Neural cell (in vitro differentiated cells): Measurements from ENCODE around the gene RGL1. TPM values are rescaled to one million over a fixed set of nuclear protein-coding genes. Genes with fewer than 3 reads are reported as not detected.

Source experiments
- H2AFZ ChIP-seq: fragments of 200-600, 300-800 bp; sonication (generic), shearing (Covaris generic); 2 replicates; pipeline ENCODE4 v1.6.0; 2014; ENCODE audit warnings: low read depth, mild to moderate bottlenecking, antibody characterized with exemption, low read length, moderate library complexity
- H3F3A ChIP-seq: fragments of 200-600 bp; shearing (Covaris generic); 2 replicates; pipeline ENCODE4 v1.6.1; 2016; ENCODE audit warnings: mild to moderate bottlenecking, moderate library complexity, mixed read lengths, antibody characterized with exemption, low read length; ENCODE audit not compliant: insufficient read depth, poor library complexity, severe bottlenecking
- H3K27ac ChIP-seq: fragments of 200-600, 300-800 bp; sonication (generic), shearing (Covaris generic); 2 replicates; pipeline ENCODE4 v1.5.1; 2014; ENCODE audit warnings: mild to moderate bottlenecking, low read length, moderate library complexity
- H3K27me3 ChIP-seq: fragments of 300-800, 200-600 bp; sonication (generic), shearing (Covaris generic); 2 replicates; pipeline ENCODE4 v1.6.0; 2014; ENCODE audit warnings: mild to moderate bottlenecking, low read depth, low read length, moderate library complexity; ENCODE audit not compliant: insufficient read depth
- H3K36me3 ChIP-seq: fragments of 300-800, 200-600 bp; sonication (generic), shearing (Covaris generic); 2 replicates; pipeline ENCODE4 v1.5.1; 2014; ENCODE audit warnings: mild to moderate bottlenecking, antibody characterized with exemption, low read length, moderate library complexity; ENCODE audit not compliant: insufficient read depth
- H3K4me2 ChIP-seq: fragments of 300-800, 200-600 bp; sonication (generic), shearing (Covaris generic); 2 replicates; pipeline ENCODE4 v1.6.0; 2014; ENCODE audit warnings: mild to moderate bottlenecking, low read length
- H3K4me3 ChIP-seq: fragments of 300-800, 200-600 bp; sonication (generic), shearing (Covaris generic); 2 replicates; pipeline ENCODE4 v1.5.1; 2014; ENCODE audit warnings: mild to moderate bottlenecking, low read length, moderate library complexity
- H3K79me2 ChIP-seq: fragments of 200-600 bp; shearing (Covaris generic); replicated peaks from 2 replicates; pipeline ENCODE4 v1.6.0; 2014; ENCODE audit warnings: mild to moderate bottlenecking, low read length, moderate library complexity; ENCODE audit not compliant: insufficient read depth
- H3K9ac ChIP-seq: fragments of 300-800, 200-600 bp; sonication (generic), shearing (Covaris generic); 2 replicates; pipeline ENCODE4 v1.6.1; 2016; ENCODE audit warnings: mild to moderate bottlenecking, low read length, mixed read lengths
- H3K9me2 ChIP-seq: fragments of 200-600 bp; shearing (Covaris generic); 2 replicates; pipeline ENCODE4 v1.6.1; 2016; ENCODE audit warnings: mild to moderate bottlenecking, low read length, mixed read lengths; ENCODE audit not compliant: insufficient read depth
- H3K9me3 ChIP-seq: fragments of 200-600, 300-800 bp; sonication (generic), shearing (Covaris generic); 2 replicates; pipeline ENCODE4 v1.6.1; 2016; ENCODE audit warnings: mild to moderate bottlenecking, mixed run types, low read length, moderate library complexity, mixed read lengths
- H4K20me1 ChIP-seq: fragments of 200-600 bp; shearing (Covaris generic); 2 replicates; pipeline ENCODE4 v1.6.1; 2016; ENCODE audit warnings: mild to moderate bottlenecking, mixed run types; ENCODE audit not compliant: insufficient read depth
- CTCF ChIP-seq: fragments of 450-650 bp; IDR thresholded peaks from 2 replicates; pipeline ENCODE4 v1.5.1; 2014; ENCODE audit warnings: antibody characterized with exemption, mild to moderate bottlenecking, moderate library complexity; ENCODE audit not compliant: poor library complexity, severe bottlenecking
- EP300 ChIP-seq: fragments of 450-650 bp; conservative IDR thresholded peaks from 2 replicates; pipeline ENCODE4 v1.6.1; 2014; ENCODE audit warnings: antibody characterized with exemption, mild to moderate bottlenecking, moderate library complexity; ENCODE audit not compliant: poor library complexity, severe bottlenecking
- EZH2 ChIP-seq: fragments of 200-600, 300-800 bp; shearing (Covaris generic), sonication (generic); IDR thresholded peaks from 2 replicates; pipeline ENCODE4 v1.6.1; 2014; ENCODE audit warnings: antibody characterized with exemption, low read length, borderline replicate concordance, mild to moderate bottlenecking; ENCODE audit not compliant: insufficient read depth, poor library complexity, severe bottlenecking
- MXI1 ChIP-seq: fragments of 450-650 bp; conservative IDR thresholded peaks from 2 replicates; pipeline ENCODE4 v1.6.1; 2014; ENCODE audit warnings: antibody characterized with exemption, mild to moderate bottlenecking; ENCODE audit not compliant: poor library complexity, severe bottlenecking
- POLR2AphosphoS5 ChIP-seq: IDR thresholded peaks from 2 replicates; pipeline ENCODE4 v1.6.1; 2012
- RAD21 ChIP-seq: fragments of 450-650 bp; conservative IDR thresholded peaks from 2 replicates; pipeline ENCODE4 v1.6.1; 2014; ENCODE audit warnings: antibody characterized with exemption, mild to moderate bottlenecking, moderate library complexity
- REST ChIP-seq: IDR thresholded peaks from 2 replicates; pipeline ENCODE4 v1.6.1; 2012; ENCODE audit warnings: borderline replicate concordance
- SMC3 ChIP-seq: fragments of 450-650 bp; conservative IDR thresholded peaks from 2 replicates; pipeline ENCODE4 v1.6.1; 2014; ENCODE audit warnings: antibody characterized with exemption, mild to moderate bottlenecking, moderate library complexity; ENCODE audit not compliant: poor library complexity
- TAF1 ChIP-seq: IDR thresholded peaks from 2 replicates; pipeline ENCODE4 v1.6.1; 2012; ENCODE audit warnings: low read depth
- polyA plus RNA-seq: library from polyadenylated mRNA; depleted of rRNA; stranded (reverse); fragments of >200 nt; gene quantifications from 2 replicates; pipeline ENCODE4 v1.2.3, GENCODE V29; 2014

The RGL1 gene
- polyA plus RNA-seq, 1 donor from 2014 or later: 14.7 TPM

GRCh38 chr1:183871601-183872000 lies 66.7 kb downstream of the RGL1 start:
- H3K27ac ChIP-seq: no peak overlapping the region
- H3K27me3 ChIP-seq: no peaks in the 10 kb centered on the region
- H3K79me2 ChIP-seq: no peaks in the 10 kb centered on the region
- no peaks in the 10 kb centered on the region for H3K9me2 ChIP-seq
- no peak overlapping the region for H3K4me3 ChIP-seq
- no peak overlapping the region for H3K9ac ChIP-seq
- no peak overlapping the region for H3K4me2 ChIP-seq
- no peaks in the 10 kb centered on the region for H3K36me3 ChIP-seq
- TF ChIP-seq MXI1 (no peak), TAF1 (no peak), REST (no peak), EP300 (no peak), EZH2 (no peak)
- H2AFZ ChIP-seq: no peak overlapping the region
- H3K9me3 ChIP-seq: no peaks in the 10 kb centered on the region
- no peaks in the 10 kb centered on the region for H4K20me1 ChIP-seq
- no peaks in the 10 kb centered on the region for H3F3A ChIP-seq

- Histone ChIP-seq H3K9me3 (no peaks in the 10 kb centered on the region), H3K79me2 (no peaks in the 10 kb centered on the region), H3K27ac (no peak overlapping the region), H3F3A (no peaks in the 10 kb centered on the region), H4K20me1 (no peaks in the 10 kb centered on the region), H2AFZ (no peak overlapping the region), H3K27me3 (no peaks in the 10 kb centered on the region), H3K4me3 (no peak overlapping the region), H3K36me3 (no peaks in the 10 kb centered on the region), H3K9ac (no peak overlapping the region), H3K4me2 (no peak overlapping the region), H3K9me2 (no peaks in the 10 kb centered on the region)
- no peak for TF ChIP-seq RAD21
- TF ChIP-seq EP300: no peak
- no peak for TF ChIP-seq EZH2
- TF ChIP-seq TAF1: no peak
- TF ChIP-seq POLR2AphosphoS5: no peak
- no peak for TF ChIP-seq SMC3
- no peak for TF ChIP-seq MXI1
- TF ChIP-seq CTCF: no peak
- no peak for TF ChIP-seq REST
Measured at GRCh38 chr1:183872403-183872802, 67.5 kb downstream of the RGL1 start.
